ENCODE data around the gene COASY.

The COASY gene

GRCh38 chr17:42574463-42574862 is 12.5 kb downstream of the COASY start:
- no peak for DNase-seq (ENCODE audit: low spot score)

GRCh38 chr17:42577140-42577531 is 15.2 kb downstream of the COASY start:
- DNase-seq (ENCODE audit: low spot score) = no peak

DNA sequence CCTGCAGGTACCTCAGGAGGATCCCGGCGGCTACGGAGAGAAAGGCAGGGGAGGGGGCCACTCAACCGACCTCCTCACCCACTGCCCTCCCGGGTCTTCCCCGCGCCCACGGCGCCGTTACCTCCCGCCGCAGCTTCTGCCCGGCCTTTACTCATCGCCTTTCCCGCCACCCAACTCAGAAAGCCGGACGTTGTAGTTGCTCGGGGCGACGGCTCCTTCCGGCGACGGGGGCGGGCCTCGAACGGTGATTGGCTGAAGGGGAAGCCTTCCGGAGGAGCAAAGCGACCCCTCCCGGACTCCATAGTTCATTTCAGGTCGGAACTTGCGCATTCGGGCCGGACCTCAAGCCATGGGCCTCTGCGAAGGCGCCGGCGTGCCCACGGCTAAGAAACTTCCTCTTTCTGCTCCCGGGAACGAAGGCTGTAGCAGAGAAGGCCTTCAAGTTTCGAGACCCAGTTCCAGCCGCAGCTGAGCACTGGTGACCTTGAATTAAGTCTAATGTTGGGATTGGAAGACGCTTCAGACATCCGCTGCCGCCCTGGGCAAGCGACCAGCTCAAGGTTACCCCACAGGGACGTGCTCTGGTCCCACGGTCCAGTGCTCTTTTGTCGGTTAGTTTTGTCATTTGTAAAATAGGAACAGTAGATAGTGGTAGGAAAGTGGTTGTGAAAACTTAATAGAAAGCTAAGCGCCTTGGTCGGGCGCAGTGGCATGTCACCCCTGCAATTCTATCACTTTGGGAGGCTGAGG is 15.8 kb downstream of the COASY start, which contains the start of gene PSMC3IP:
Gene PSMC3IP, minus strand, starts transcription at position 198 of the 750 bp plus-strand sequence. Its CDS starts 43 bp downstream, at position 155.
- DNase-seq (ENCODE audit: low spot score) = peak; percentile 97

DNA sequence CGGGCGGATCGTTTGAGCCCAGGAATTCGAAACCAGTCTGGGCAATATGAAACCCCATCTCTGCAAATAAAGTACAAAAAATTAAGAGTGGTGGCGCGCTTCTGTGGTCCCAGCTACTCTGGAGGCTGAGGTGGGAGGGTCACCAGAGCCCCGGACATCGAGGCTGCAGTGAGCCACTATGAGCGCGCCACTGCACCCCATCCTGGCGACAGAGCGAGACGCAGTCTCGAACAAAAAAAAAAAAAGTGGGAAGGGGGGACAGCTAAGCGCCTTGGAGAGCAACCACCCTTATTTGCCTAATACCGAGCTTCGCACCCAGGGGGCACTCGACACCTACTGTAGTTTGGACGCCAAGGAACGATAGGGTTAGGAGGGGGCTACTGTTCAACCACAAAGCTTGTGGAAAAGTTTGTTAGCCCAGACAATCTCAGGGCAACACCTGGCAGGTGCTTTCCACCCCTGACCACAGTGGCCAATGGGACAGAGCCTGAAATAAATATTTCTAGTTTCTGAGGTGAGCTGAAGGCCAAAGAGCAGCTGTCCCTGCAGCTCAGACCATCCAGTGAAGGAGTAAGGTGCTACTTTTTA is 16.4 kb downstream of the COASY start:
- peak; percentile 92 for DNase-seq (ENCODE audit: low spot score)

DNA sequence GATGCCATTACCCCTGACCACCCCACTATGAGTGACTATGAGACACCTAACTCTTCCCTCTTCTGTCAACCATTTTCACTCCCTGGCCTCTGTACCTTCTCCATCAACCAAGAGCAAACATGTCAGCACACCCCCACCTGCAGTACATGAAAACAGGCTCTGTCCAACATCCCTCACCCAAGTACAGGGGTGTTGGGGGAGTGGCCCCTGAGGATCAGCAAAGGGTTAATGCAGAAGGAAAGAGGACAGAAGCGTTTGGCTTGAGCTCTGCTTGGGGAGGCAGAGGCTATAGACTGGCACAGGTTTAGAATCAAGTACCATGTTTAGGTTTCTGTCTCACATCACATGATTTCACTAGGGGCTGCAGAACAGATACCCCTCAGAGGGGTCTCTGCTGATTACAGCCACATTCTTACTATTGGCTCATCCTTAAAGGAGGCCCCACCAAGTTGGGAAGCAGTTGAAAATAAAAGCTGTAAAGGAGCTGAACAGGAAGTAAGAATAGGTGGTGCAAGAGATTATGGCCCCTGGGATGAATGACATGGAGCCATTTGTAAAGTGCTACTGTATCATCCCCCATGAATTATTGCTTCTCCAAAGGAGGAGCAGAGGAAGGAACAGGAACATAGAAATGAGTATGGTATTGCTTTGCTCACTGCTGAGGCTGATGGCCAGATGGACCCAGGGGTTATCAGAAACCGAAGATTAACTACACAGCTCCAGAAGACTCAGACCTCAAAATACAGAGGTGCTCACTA is 18.0 kb downstream of the COASY start:
- no peak for DNase-seq (ENCODE audit: low spot score)

GRCh38 chr17:42581744-42582270 is 19.9 kb downstream of the COASY start:
- DNase-seq (ENCODE audit: low spot score) = no peak

- no peak for DNase-seq (ENCODE audit: low spot score)
Observed at GRCh38 chr17:42584880-42585279, 22.9 kb downstream of the COASY start.

DNA sequence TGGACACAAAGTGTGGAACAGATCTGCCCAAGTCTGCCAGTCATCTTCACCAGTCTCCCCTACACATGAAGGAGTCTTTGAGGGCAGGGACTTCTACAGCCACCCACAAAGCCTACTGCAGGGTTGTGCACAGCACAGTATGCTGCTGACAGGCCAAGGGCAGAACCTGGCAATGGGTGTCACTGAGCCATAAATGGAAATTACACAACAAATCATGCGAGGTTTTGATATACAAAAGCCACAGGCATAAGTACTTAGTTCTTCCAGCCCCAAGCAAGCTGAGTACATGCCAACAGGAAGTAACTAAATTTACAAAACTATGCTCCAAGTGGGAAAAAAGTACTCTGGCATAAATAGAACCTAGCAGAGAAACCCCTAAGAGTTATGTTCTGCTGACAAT is 23.4 kb downstream of the COASY start:
- no peak for DNase-seq (ENCODE audit: low spot score)

GRCh38 chr17:42586514-42587230 is 24.7 kb downstream of the COASY start:
- DNase-seq (ENCODE audit: low spot score) = no peak

- no peak for DNase-seq (ENCODE audit: low spot score)
Observed at GRCh38 chr17:42590886-42591285, 28.9 kb downstream of the COASY start.

- no peak for DNase-seq (ENCODE audit: low spot score)
Observed at GRCh38 chr17:42591411-42591810, 29.5 kb downstream of the COASY start.

GRCh38 chr17:42596386-42596785 is 34.4 kb downstream of the COASY start:
- no peak for DNase-seq (ENCODE audit: low spot score)

DNA sequence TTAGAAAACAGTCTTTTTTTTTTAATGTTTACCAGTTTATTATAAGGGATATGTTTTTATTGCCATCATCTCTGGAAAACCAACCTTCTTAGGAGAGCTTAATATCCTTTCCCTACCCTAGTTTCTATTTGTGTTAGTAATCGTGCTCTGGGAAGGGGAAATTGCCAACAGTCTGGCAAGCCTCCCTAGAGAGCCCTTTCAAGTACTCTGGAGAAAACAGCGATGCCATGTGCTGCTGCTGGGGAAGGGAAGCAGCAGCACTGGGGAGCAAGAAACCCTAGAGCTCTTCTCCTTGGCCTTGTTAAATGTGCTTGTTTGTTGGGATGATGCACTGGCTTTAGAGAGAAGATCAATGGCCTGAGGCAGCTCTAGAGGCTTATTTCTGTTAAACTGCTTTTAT is 37.0 kb downstream of the COASY start:
- DNase-seq (ENCODE audit: low spot score) = no peak

DNA sequence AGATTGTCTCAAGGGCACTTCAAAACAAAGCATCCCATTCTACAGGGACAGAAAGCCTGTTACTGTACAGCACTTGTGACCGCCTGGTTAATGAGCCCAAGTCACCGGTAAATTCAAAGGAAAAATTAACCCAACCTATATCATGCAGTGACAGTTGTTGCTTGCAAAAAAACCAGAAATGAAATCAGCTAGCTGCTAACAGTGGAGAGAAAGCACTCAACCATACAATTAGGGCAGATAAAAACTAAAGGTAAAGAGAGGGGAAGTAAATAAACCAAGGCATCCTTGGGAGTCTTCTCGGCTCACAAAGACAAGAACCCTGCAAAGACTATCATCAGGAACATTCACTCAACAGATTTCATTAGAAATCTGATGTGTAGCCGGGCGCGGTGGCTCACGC is 41.4 kb downstream of the COASY start:
- DNase-seq (ENCODE audit: low spot score) = no peak

DNA sequence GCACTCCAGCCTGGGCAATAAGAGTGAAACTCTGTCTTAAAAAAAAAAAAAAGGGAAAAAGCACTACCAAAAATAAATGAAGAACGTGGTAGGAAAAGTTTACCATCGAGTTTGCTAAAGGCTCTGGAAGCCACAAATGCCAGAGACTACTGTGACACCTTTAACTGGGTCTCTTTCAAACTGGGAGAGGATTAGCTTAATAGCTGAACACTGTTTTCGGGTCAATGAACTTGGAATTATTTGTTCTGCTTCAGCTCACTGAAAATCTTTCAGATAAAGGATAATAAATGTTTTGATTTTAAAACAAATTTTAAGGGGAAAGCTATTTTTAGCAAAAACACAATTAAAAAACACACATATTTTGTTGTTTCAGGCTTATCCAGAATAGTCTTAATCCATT is 45.8 kb downstream of the COASY start:
- DNase-seq (ENCODE audit: low spot score) = no peak

GRCh38 chr17:42608305-42609181 is 46.6 kb downstream of the COASY start:
- DNase-seq (ENCODE audit: low spot score) = no peak

DNA sequence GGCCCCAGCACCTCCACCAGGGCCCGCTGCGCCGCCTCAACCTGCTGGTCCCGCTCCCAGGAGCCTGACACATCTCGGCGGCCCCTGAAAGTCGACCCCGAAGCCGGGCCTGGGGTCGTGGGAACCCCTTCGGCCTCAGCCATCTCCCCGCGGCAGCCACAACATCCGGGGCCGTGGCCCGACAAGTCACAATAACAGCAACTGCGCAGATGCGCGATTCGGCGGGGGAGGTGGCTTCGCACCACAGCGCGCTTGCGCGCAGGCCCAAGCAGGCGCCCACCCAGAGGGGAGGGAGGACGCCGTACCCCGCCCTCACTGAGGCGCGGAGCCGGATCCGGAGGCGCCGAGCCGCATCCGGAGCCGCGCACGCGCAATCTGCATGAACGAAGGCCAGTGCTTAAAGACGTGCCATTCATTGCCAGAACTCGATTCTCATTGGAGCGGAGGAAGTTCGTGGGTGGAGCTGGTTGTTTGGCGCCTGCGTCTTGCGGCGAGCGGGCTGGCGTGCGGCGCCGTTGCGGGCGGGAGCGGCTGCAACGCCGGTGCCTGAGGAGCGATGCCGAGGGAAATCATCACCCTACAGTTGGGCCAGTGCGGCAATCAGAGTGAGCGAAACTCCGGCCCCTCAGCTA is 47.4 kb downstream of the COASY start, which contains the start of the genes RETREG3 and TUBG1:
Gene RETREG3, minus strand, starts transcription at position 193 of the 632 bp plus-strand sequence. Its CDS starts 50 bp downstream, at position 143.
Gene TUBG1, plus strand, starts transcription at position 502 of the 632 bp plus-strand sequence. Its CDS starts 55 bp downstream, at position 557.
- DNase-seq (ENCODE audit: low spot score) = peak; percentile 99

DNA sequence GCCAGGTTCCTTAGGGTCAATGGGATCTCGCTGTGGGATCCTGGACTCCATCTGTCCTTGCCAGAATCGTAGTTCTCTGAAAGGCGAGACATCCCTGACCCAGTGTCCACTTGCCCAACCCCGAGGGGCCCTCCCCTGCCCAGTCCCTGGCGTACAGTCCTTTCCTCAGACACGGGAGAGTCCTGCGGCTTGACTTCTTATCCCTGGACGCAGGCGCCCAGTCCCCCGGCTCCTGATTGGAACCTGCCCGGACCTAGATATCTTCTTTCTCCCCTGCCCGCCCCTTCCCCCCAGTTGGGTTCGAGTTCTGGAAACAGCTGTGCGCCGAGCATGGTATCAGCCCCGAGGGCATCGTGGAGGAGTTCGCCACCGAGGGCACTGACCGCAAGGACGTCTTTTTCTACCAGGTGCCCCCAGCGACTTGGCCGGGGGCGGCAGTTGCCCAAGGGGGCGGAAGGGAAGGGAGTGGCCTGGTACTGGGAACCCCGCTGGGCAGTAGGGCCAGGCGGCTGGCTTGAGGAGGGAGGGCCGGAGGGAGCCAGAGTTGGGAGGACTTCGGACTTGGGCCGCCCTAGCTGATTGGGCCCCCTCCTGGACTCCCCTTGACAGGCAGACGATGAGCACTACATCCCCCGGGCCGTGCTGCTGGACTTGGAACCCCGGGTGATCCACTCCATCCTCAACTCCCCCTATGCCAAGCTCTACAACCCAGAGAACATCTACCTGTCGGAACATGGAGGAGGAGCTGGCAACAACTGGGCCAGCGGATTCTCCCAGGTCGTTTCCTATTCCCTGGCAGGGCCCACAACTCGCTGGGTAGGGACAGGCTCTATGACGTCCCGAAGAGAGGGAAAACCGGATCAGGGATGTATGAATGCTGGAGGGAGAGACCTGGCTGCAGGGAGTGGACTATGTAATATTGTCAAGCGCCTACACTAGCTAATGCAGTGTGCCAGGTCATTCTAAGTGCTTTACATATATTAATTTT is 48.2 kb downstream of the COASY start:
- peak; percentile 59 for DNase-seq (ENCODE audit: low spot score)

DNA sequence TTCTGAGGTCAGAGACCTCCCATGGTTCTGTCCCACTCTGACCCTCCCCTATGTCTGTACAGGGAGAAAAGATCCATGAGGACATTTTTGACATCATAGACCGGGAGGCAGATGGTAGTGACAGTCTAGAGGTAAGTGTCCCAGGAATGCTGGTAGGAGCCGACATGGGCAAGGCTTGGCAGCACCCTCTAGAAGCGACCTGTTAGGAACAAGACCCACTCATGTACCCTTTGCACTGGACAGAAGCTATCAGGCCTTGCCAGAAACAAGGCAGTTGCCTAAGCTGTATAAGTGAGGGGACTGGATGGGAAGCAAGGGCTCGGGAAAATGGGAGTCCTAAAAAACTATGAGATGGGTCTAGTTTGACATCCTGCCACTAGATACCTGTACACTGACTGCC is 50.1 kb downstream of the COASY start:
- no peak for DNase-seq (ENCODE audit: low spot score)
